ENCODE results near the gene F8A3.
"Not testable (repeated sequence)": the region's sequence is repeated elsewhere in the genome, so short reads cannot be mapped to it uniquely, and the experiment has no call there.

F8A3 gene

DNA sequence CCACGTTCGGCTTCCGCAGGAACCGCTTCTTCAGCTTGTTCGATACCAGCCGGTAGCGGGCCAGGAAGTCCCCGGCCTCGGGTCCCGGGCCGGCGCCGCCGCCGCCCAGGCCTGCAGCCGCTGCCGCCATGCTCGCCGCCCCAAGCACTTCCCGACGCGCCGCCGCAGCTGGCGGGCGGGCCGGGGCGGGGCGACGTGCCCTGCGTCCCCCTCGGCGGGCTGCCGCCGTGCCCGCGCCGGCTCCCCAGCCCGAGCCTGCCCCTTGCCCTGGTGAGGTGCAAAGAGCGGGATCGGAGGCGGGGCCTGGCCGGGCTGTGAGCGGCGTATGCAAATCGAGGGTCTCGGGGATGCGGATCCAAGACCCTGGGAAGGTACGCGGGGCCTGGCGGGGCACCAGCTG, at the start of gene F8A3:
Gene F8A3, minus strand, starts transcription at position 150 of the 400 bp plus-strand sequence. Its CDS starts 20 bp downstream, at position 130.
- in situ Hi-C loops (cut with HindIII; ENCODE audit: low sequenced_read_pairs), result not testable (repeated sequence)

- in situ Hi-C loops (cut with HindIII; ENCODE audit: low sequenced_read_pairs), result no loop called here
Measured at GRCh38 chrX:155505296-155505695, 46.9 kb upstream of the F8A3 start.

DNA sequence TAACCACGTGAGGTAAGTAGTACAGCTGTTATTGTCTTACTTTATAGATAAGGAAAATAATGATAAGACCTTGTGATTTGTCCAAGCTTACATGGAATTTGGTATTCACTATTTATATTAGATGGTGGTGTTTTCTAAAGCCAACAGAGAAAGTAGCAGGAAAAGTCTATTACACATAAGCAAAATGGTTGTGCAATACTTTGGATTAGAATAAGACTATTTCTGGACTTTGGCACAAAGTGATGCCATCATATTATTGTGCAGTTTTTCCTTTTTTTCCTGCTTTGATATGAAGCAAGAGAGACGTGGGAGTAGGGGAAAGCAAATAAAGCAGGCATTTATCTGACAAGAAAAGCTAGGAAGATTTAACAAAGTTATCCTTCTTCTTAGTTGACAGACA, 36.7 kb upstream of the F8A3 start:
- in situ Hi-C loops (cut with HindIII; ENCODE audit: low sequenced_read_pairs), result not testable (repeated sequence)

- in situ Hi-C loops (cut with HindIII; ENCODE audit: low sequenced_read_pairs), result not testable (repeated sequence)
Measured at GRCh38 chrX:155491421-155491820, 33.0 kb upstream of the F8A3 start.

DNA sequence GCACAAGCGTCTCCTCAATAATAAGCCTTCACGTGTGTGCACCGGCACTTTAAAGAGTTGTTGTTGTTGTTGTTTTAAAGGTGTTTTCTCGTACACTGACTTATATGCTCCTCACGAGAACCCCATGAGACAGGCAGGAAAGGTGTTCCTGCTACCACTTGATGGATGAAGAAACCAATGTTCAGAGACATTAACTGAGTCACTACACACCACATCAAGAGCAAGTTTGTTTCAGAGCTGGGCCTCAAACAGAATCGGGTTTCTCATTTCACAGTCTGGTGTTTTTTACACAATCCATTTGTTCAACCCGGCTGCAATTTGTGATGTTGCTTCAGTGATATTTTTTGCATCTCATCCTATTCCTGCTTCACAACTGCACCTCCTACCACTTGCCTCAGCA, 18.7 kb upstream of the F8A3 start:
- in situ Hi-C loops (cut with HindIII; ENCODE audit: low sequenced_read_pairs), result not testable (repeated sequence)

DNA sequence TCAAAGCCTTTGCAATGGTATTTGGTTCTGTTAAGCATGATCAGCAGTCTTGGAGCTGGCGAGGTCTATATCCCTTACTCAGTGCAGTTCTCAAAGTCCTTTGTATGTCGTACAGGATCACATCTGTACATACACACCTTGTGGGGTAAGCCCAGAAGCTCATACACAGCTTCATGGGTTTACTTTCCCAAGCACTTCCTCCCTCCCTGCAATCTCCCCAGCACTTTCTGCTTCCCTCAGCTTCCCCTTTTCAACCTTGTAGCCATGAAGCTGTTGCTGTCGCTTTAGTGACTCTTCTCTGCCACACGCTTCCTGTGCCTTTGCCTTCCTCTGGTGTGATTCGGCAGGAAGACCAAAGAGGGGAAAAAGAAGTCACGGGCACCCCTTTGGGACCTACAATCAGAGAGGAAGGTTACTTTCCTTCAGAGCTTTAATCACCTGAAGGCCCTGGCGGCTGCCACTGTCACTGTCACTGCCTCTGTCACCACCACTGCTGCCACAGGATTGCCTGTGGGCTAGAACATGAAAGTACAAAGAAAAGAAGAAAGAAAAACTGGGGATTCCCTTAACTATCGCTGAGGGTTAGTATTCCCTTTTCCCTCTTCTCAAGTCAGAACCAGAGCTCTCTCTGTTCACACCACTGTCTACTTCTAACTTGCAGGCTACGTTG, 8.0 kb upstream of the F8A3 start:
- in situ Hi-C loops (cut with HindIII; ENCODE audit: low sequenced_read_pairs), result not testable (repeated sequence)

GRCh38 chrX:155460501-155460900, 2.1 kb upstream of the F8A3 start:
- in situ Hi-C loops (cut with HindIII; ENCODE audit: low sequenced_read_pairs), result not testable (repeated sequence)

DNA sequence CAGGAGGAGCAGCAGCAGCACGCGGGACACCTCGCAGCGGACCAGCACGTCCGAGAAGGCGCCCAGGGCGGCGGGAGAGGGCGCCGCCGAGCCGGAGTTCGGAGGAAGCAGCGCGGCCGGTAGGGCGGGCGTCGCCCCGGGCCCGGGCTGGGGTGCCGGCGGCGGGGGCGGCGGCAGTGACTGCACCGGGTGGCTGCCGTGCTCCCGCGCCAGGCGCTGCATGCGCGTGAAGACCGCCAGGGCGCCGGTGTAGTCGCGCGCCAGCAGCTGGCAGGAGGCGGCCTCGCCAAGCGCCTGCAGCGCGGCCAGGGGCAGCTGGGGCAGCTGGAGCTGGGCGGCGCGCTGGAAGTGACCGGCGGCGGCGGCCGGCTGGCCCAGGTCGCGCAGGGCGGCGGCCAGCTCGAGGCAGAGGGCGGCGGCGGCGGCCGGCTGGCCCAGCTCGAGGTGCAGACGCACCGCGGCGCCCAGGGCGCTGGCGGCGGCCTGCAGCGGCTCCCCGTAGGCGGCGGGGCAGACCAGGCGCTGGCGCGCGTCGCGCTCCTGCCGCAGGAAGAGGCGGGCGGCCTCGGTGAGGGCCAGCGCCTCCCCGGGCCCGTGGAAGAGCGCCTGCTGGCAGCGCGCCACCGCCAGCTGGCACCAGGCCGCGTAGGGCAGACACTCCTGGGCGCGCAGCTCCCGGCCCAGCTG, 516 bp downstream of the F8A3 start:
- in situ Hi-C loops (cut with HindIII; ENCODE audit: low sequenced_read_pairs), result not testable (repeated sequence)

- in situ Hi-C loops (cut with HindIII; ENCODE audit: low sequenced_read_pairs), result no loop called here
Measured at GRCh38 chrX:155441097-155441496, 17.3 kb downstream of the F8A3 start.

GRCh38 chrX:155435744-155436112, 22.7 kb downstream of the F8A3 start:
- in situ Hi-C loops (cut with HindIII; ENCODE audit: low sequenced_read_pairs), result no loop called here

GRCh38 chrX:155434906-155435743, 23.3 kb downstream of the F8A3 start:
- in situ Hi-C loops (cut with HindIII; ENCODE audit: low sequenced_read_pairs), result no loop called here

- in situ Hi-C loops (cut with HindIII; ENCODE audit: low sequenced_read_pairs), result no loop called here
Measured at GRCh38 chrX:155417769-155418168, 40.7 kb downstream of the F8A3 start.
